PFSK-1 (cell line): ENCODE measurements around the gene PROKR2.

Experiments
- FOXP2 ChIP-seq: optimal IDR thresholded peaks from 2 replicates; pipeline ENCODE3; 2011; ENCODE audit warnings: borderline replicate concordance, control low read depth, inconsistent platforms; ENCODE audit not compliant: insufficient read depth; ENCODE audit errors: extremely low read length, extremely low read depth
- POLR2AphosphoS5 ChIP-seq: IDR thresholded peaks from 2 replicates; pipeline ENCODE4 v1.6.1; 2012; ENCODE audit warnings: low read depth, mild to moderate bottlenecking, control low read depth, low read length, moderate library complexity
- SIN3A ChIP-seq: IDR thresholded peaks from 2 replicates; pipeline ENCODE4 v1.6.1; 2012; ENCODE audit warnings: mild to moderate bottlenecking, low read length, moderate library complexity, borderline replicate concordance; ENCODE audit not compliant: insufficient read depth
- TAF1 ChIP-seq: IDR thresholded peaks from 2 replicates; pipeline ENCODE4 v1.6.1; 2012; ENCODE audit warnings: low read length, control low read depth, borderline replicate concordance; ENCODE audit not compliant: insufficient read depth
- TF ChIP-seq, protein P1 (sequence below), 2 experiments: IDR thresholded peaks; 2 replicates each; pipeline versions ENCODE4 v1.6.1 to v1.8.0; 2011 to 2012; ENCODE audit warnings: low read depth in 2 of 2, low read length in 2 of 2, control low read depth in 1 of 2, inconsistent platforms in 1 of 2, mild to moderate bottlenecking in 1 of 2, moderate library complexity in 1 of 2; ENCODE audit not compliant: insufficient read depth in 1 of 2

- TF ChIP-seq TAF1, result no peak
- TF ChIP-seq POLR2AphosphoS5, result no peak
- TF ChIP-seq SIN3A, result no peak
- TF ChIP-seq, protein P1, sequence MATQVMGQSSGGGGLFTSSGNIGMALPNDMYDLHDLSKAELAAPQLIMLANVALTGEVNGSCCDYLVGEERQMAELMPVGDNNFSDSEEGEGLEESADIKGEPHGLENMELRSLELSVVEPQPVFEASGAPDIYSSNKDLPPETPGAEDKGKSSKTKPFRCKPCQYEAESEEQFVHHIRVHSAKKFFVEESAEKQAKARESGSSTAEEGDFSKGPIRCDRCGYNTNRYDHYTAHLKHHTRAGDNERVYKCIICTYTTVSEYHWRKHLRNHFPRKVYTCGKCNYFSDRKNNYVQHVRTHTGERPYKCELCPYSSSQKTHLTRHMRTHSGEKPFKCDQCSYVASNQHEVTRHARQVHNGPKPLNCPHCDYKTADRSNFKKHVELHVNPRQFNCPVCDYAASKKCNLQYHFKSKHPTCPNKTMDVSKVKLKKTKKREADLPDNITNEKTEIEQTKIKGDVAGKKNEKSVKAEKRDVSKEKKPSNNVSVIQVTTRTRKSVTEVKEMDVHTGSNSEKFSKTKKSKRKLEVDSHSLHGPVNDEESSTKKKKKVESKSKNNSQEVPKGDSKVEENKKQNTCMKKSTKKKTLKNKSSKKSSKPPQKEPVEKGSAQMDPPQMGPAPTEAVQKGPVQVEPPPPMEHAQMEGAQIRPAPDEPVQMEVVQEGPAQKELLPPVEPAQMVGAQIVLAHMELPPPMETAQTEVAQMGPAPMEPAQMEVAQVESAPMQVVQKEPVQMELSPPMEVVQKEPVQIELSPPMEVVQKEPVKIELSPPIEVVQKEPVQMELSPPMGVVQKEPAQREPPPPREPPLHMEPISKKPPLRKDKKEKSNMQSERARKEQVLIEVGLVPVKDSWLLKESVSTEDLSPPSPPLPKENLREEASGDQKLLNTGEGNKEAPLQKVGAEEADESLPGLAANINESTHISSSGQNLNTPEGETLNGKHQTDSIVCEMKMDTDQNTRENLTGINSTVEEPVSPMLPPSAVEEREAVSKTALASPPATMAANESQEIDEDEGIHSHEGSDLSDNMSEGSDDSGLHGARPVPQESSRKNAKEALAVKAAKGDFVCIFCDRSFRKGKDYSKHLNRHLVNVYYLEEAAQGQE (IDR thresholded peaks at IDR 0.05; ENCODE audit: insufficient read depth in 1 of 2, low read depth in 2 of 2, low read length in 2 of 2), result no peak
- TF ChIP-seq FOXP2, result no peak
Measured at GRCh38 chr20:5270603-5271002, 46.2 kb downstream of the PROKR2 start.
